Fibroblast of upper back skin (primary cell): ENCODE measurements around the gene SEC14L1.

Source experiments
- DNase-seq: peaks from one replicate; pipeline ENCODE4 v3.0.0-alpha.2; 2013

The SEC14L1 gene

DNA sequence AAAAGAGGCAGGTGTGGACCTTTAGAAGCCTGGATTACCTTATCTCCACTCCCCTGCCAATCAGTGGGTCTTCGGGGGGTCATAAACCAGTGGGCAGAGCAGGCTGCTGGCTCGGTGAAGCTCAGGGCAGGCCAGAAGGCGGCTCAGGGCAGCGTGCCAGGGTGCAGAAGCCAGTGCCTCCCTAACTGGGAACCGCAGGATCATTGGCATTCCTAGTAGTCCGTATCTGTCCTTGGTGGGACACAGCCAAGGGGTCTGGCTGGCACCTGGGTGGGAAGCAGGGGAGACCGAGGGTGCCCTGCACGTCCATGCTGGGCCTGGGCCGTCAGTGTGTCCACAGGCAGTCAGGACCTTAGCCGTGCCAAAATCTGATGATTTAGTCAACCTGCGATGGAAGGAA, 76.8 kb downstream of the SEC14L1 start:
- no peak for DNase-seq

DNA sequence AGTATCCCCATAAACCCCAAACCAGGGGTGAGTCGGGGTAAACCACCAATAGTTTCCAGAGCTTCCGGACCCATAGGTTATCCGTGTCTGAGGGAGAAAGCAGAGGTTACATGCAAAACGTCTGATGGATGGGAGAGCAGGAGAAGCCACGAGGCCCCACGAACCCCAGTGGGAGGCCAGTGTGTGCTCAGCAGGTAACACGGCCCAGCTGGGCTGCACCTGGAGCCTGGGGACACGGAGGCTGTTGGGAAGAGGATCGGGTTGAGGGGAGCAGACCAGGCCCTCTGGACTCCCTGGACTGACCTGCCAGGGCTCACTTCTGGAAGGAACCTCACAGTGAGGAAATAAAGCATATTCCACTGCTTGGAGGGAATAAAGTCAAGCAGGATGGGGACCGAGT, 78.1 kb downstream of the SEC14L1 start:
- no peak for DNase-seq

DNA sequence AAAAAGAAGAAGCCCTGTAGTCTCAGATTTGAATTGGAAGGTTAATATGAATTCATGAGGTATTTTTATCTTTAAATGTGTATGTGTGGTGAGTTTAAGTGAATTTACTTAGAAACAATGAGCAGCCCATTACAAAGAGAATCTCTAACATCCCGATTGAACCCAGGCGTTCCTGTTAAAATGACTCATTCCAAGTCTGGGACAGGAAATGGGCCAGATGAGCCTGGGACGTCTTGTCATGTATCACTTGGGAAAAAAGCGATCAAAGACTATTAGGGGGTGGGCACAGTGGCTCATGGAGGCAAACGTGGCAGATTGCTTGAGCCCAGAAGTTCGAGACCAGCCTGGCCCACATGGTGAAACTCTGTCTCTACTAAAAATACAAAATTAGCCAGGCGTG, 81.6 kb downstream of the SEC14L1 start:
- peak; percentile 64 for DNase-seq

DNA sequence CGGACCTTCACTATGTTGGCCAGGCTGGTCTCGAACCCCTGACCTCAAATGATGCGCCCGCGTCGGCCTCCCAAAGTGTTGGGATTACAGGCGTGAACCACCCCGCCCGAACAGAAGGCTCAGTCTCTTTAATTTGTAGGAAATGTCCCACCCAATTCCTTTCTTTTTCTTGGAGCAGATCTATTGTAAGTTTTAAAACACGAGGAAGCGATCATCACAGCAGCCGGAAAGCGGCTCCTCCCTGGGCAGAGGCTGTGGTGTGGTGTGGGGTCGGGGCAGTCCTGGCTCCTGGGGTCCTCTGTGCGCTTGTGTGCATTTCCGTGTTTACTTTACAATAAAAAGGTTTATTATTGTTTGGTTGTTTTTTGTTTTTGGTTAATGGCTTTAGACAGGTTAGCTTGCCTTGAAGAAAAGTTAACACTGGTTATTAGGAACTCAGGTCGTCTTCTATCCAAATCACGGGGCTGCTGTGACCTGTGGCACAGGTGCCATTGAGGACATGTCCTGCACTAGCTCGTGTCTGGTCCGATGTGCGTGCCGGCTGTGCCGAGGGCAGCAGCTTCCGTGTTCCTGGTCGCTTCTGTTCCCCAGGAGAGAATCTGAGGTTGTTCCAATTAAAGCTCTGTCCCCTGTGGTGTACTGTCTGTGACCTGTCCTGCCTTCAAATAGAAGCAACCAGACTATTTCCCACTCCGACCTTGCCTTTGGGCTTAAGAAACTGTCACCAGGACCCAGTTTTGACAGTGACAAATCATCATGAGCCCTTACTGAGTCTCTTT, 83.1 kb downstream of the SEC14L1 start:
- DNase-seq: no peak

DNA sequence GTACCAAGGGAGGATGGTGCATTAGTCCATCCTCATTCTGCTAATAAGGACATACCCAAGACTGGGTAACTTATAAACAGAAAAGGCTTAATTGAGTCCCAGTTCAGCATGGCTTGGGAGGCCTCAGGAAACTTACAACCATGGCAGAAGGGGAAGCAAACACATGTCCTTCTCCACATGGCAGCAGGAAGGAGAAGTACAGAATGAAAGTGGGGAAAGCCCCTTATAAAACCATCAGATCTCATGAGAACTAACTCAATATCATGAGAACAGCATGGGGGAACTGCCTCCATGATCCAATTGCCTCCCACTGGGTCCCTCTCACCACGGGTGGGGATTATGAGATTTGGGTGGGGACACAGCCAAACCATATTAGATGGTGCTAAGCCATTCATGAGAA, 84.5 kb downstream of the SEC14L1 start:
- DNase-seq: no peak

DNA sequence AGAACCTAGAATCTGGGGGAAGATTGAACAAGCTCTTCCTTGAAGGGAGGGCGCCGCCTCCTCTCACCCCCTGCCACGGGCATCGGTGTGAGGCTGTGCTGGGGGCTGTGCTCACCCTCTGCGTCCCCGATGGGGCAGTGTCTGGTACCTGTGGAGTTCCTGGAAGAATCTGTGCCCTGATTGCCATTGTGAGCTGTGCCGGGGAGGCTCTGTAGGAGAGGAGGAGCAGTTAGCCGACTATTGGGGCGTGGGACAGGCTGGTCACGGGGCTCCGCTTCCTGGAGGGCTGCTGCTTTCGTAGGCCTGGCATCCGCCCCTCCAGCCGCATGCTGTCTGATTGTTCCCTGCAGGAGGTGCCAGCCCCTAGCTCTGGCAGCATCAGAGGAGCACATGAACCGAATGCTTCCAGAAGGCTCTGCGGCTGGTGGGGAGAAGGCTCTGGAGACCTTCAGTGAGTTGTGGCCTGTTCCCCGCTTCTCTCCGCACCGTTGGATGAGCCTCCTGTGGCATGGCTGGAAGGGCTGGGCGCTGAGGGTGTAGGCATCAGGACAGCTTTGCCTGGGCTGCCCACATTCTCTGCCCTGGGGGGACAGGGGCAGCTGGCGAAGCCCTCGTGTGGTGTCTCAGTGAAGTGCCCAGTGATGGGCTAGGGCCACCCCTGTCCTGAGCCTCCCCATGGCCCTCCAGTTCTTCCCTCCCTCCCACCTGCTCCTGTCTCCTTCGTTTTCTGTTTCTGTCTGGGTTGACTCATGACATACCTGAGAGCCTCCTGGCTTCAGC, 86.9 kb downstream of the SEC14L1 start:
- no peak for DNase-seq

DNA sequence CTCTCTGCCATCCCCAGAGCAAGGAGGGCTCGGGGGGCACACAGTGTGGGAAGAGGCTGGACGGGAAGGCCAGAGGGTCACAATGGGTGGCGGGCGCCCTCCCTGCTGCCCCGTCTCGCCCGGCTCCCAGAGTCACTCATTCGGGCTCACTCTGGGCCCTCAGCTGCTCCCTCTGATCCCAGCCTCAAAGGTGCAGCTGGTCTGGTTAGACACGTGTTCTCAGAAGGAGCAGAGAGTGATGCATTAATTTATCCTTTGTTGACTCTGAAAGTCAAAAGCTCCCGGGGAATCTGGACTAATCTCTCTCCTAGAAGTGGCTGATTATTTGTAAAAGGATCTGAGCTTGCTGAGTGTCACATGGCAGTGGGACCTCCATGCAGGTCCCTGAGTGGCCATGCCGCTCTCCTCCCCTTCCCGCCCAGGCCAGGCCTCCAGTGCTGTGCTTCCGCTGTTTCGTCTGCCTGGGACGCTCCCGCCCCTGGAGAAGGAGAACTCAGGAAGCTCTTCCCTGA, 87.5 kb downstream of the SEC14L1 start:
- DNase-seq: no peak

DNA sequence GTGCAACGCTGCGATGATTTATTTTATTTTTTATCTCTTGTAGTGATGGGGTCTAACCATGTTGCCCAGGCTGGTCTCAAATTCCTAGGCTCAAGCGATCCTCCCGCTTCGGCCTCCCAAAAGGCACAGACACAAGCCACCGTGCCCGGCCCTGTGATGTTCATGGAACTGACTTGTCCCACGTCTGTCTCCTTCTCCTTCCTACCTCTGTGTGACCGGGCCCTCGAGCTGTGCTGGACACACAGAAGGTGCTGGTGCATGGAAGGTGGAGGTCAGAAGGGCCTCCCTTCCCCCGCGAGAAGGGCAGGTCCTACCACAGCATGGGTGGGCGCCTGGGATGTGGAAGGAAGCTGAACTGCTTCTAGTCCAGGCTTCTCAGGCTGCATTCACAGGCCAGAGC, 88.0 kb downstream of the SEC14L1 start:
- no peak for DNase-seq

DNA sequence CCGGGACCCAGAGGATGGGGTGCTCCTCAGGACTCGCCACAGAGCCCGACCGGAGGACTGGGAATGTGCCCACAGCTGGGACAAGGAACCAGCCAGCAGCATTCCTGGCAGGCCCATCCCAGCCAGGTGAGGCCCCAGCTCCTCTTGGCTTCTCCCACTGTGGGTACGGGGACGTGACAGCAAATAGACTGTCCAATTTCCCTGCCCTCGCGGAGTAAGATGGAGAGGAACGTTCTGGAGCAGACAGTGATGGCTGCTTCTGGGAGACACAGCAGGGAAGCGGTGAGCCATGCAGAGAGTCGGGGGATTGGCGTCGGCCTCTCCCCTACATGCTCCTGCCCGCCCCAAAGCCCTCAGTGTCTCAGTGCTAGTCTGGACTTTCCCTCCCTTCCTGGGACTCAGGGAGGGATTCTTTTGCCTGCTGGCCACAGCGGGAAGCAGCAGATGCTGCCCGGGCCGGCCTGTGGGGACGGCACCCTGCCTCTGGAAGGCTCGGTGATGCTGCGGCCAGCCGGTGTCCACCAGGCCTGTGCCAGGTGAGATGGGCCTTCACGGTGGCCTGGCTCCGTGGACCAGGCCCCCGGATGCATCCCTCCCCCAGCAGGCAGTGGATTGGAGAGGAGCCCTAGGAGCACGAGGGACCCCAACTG, 89.1 kb downstream of the SEC14L1 start:
- no peak for DNase-seq

DNA sequence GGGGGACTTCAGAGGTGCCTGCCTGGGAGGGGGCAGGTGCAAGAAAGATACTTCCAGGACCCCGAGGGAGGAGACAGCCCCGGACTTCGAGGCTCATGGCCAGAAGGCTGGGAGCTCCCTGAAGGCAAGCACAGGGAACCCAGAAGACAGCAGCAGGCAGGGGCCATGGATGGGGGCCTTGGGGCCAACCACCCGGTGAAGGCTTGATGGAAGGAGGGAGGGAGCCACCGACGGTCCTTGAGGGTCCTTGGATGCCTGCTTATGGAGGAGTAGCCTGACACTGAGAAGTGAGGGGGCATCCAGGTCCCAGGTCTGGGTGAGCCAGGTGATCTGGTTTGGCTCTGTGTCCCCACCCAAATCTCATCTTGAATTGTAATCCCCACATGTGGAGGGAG, 89.7 kb downstream of the SEC14L1 start:
- no peak for DNase-seq

DNA sequence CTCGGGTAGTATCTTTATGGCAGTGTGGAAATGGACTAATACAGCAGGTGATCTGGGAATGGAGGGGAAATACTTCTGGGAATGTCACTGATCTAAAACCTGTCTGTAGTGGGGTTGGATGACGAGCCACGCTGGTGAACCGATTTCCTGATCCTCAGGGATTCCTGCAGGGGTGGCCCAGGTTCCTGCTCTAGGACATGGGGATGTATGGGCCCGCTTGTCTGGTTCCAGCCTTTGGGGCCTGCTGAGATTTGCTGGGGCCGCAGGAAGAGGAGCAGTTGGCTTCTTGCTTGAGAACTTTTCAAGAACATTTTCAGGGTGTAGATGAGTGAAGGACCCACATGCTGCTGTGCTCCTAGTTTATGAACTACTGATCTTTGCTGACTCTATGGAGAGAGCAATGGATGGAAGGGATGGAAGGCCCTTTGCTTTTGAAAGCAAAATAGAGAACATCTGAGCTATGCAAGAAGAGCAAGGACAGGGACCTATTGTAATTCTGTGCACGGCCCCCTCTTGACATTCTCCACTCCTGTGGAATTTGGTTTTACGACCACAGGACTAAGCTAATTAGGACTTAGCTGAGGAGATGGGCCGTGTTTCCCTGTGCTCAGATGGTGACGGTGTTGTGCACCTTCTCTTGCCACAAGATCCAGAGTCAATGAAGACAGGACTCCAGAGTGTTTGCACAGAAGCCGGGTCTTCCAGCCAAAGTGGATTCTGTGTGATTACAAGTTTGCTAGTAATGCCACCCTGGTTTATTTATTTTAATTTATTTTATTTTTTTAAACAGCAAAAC, 90.5 kb downstream of the SEC14L1 start:
- no peak for DNase-seq

DNA sequence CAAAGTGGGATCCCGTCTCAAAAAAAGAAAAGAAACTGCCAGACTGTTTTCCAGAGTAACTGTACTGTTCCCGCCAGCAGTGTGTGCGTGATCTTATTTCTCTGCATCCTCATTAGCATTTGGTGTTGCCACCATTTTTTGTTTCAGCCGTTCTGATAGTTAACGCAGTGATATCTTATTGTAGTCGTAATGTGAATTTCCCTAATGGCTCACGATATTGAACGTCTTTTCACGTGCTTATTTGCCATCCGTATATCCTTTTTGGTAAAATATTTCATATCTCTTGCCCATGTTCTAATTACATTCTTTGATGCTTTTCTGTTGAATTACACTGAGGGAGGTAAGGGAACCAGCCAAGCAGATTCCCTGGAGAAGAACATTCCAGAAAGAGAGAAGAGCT, 92.4 kb downstream of the SEC14L1 start:
- DNase-seq: no peak

DNA sequence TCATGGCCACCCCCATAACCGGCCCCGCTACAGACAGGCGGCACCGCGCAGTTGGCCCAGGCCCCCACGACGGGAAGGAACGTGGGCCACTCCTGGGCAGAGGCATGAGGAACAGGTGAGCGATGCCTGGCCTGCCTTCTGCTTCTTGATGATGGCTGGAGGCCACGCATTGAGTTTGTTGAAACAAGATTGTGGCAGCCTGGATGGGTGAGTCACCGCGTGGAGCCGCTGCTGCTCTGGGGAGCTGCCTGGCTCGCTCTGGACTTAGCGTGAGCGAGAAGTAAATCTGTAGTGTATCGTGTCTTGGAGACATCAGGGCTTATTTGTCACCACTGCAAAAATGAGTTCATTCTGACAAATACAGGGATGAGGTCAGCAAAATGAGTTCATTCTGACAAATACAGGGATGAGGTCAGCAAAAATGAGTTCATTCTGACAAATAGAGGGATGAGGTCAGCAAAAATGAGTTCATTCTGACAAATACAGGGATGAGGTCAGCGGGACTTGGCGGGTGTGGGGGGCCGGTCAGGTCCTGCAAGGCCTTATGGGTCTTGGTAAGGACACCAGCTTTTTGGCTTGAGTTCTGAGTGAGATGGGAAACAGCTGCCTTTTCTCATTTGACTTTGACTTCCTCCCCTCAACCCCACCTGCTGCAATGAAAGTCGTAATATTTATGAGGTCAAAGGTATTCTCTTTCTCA, 93.0 kb downstream of the SEC14L1 start:
- DNase-seq: peak; percentile 64

DNA sequence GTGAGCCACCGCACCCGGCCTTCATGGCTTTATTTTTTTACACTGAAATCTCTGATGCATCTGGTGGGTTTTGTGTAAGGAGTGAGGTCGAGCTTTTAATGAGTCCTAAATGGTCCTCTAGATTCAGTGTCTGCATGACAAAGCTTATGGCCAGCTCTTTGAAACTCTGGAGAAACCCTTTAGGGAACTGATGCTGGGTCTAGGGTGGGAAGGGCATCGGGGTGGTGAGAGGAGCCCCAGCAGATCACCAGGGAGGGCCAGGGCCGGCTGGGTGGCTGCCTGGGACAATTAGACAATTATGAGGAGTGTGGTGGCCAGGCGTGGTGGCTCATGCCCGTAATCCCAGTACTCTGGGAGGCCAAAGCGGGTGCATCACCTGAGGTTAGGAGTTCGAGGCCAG, 93.9 kb downstream of the SEC14L1 start:
- no peak for DNase-seq

DNA sequence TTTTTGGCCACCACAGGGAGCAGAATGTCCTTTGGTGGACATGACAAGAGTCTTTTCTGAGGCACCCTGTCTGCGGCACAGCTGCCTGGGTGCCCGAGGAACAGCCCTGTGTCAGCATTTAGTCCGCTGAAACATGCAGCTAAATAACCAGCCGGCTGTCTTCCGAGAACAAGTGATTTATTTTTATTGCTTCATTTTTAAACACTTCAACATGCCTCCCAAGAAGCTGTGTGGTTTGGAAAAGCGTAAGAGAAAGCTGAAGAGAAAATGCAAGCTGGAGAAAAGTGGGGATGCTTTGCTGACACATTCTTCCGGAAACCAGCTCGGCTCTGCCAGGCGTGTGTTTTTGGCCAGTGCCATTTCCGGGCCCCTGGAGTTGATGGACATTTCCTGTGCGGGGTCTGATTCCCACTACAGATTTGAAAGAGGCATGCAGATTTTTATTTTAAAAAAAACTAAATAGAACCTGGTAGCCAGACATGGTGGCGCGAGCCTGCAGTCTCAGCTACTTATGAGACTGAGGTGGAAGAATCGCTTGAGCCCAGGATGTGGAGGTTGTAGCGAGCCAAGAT, 94.7 kb downstream of the SEC14L1 start:
- DNase-seq: peak; percentile 97

DNA sequence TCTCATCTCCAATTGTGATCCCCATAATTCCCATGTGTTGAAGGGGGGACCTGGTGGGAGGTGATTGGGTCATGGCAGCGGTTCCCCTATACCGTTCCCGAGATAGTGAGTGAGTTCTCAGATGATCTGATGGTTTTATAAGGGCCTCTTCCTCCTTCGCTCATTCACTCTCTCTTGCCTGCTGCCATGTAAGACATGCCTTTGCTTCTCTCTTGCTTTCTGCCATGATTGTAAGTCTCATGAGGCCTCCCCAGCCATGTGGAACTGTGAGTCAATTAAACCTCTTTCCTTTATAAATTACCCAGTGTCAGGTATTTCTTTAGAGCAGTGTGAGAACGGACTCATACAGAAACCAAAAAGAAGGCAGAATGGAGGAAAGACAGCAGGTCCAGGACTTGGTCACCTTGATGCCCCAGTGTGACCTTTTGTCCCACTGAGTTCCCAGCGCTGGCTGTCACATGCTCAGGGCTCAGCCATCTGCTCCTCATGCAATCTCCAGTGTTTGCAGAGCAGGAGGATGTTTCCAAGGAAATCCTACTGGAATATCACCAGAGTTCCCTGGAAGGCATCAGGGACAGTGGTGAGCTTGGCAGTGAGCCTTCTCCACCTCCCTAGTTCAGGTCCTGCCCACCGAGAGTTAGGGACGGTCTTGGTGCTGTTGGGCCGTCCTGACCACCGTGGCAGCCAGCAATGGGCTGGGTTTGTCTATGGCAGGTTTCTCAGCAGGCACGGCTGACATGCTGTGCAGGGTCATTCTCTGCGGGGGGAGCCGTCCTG, 96.7 kb downstream of the SEC14L1 start:
- no peak for DNase-seq

DNA sequence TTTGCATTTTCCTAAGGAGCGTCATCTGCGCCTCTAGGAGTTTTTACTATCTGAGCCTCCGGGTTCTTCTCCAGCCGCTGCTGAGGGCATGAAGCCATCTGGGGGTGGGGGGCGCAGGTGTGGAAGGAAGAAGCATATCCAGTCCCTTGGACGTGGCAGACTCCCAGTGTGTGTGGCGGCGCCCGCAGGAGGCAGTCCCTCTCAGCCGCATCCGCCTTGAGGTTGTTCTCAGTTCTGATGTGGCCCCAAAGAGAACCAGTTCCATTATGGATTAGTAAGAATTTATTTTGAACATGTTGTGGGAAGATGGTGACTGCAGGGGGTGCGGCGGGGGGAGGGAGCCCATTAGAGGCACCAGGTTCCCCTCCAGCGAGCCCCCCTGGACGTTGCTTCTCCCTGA, 100.2 kb downstream of the SEC14L1 start:
- no peak for DNase-seq

DNA sequence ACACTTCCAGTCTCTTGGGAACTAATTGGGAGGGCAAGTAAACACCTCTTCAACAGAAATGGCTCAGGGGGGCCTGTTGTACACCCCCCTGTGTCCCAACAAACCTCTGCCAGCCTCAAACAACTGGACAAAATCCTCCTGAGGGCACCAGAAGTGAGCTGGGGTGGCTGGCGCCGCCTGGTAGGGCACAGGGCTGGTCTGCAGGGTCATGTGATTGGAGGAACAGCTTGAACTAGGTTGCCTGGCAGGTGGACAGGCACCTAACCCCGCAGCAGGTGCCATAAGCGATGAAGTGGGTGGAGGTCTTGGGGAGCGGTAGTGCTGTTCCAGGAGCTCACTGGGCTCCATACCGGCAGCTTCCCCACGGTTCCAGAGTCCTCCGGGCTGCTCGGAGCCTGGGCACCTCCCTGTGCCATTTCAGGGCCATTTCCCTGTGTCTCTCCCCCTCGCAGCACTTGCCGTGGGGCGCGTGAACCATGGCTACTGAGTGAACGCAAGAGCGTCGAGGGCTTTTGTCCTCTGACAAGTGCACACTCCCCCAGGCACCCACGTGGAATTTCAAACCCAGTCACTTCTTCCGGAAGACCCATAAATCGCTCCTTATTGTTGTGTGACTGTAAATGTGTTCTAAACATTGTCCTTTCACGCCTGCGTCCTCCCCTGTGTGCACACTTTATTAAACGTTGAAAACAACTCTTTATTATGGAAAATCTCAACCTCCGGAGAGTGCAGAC, 101.5 kb downstream of the SEC14L1 start:
- no peak for DNase-seq

DNA sequence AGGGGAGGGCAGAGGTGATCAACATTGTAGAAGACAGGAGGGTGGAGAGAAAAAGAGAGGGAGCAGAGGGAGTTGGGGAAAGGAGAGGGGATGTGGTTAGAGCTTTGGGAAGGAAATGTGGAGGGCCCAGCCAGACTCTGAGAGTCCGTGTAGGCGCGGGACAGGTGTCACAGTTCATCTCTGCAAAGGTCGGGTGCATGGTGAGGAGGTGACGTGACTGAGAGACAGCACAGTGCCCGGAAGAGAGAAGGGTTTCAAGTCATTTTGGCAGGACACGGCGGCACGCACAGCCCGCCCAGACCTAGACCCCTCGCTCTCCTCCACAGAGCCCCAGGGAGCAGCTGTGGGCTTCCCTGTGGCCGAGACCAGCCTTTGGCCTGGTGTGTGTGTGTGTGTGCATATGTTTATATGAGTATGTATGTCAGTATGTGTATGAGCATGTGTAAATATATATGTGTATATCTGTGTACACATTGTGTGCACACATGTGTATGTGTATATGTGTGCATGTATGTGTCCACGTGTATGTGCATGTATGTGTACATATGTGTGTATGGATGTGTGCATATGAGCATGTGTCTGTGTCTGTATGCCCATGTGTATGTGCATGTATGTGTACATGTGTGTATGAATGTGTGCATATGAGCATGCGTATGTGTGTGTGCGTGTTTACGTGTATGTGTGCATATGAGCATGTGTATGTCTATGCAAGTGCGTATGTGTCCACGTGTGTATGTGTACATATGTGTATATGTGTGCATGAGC, 104.6 kb downstream of the SEC14L1 start:
- DNase-seq: no peak
